HG02678 (cell line): ENCODE data around the gene LIN37.
A peak's percentile ranks its signal among the peaks of the same experiment; 100 is the strongest.
"Not testable (repeated sequence)": the region's sequence is repeated elsewhere in the genome, so short reads cannot be mapped to it uniquely, and the experiment has no call there.

Source experiments
- ATAC-seq: cut with Tn5 transposase; IDR thresholded peaks from one replicate; pipeline ENCODE4 v1.9.1; 2021; ENCODE audit warnings: mild to moderate bottlenecking, moderate library complexity; ENCODE audit not compliant: unreplicated experiment

Gene LIN37

DNA sequence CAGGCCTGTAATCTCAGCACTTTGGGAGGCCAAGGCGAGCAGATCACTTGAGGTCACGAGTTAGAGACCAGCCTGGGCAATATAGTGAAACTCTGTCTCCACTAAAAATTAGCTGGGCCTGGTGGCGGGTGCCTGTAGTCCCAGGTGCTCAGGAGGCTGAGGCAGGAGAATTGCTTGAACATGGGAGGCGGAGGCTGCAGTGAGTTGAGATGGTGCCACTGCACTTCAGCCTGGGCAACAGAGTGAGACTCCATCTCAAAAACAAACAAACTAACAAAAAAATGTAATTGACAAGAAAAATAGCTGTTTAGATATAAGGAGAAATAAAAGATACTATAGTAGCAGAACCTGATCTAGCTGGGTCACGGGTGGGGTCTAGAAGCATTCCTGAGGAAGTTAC, 24.0 kb downstream of the LIN37 start:
- ATAC-seq, result not testable (repeated sequence)

GRCh38 chr19:35773020-35773806, 24.8 kb downstream of the LIN37 start:
- ATAC-seq, result no peak

- ATAC-seq, result no peak
These were observed 26.1 kb downstream of the LIN37 start for GRCh38 chr19:35774274-35775045.

DNA sequence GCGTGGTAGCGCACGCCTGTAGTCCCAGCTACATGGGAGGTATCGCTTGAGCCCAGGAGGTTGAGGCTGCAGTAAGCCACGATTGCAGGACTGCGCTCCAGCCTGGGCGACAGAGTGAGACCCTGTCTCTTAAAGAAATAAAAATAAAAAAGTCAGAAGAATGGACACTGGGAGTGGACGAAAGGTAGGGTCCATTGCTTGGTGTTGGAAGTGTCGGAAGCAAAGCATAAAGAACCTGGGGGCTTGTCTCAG, 26.6 kb downstream of the LIN37 start:
- ATAC-seq, result no peak

- ATAC-seq, result peak; percentile 94
These were observed 27.1 kb downstream of the LIN37 start, which contains the start of gene ARHGAP33 for GRCh38 chr19:35775298-35776101. Gene ARHGAP33 (plus strand): TSS chr19:35775564. CDS start chr19:35775659, 95 bp downstream.

- no peak for ATAC-seq
These were observed 27.9 kb downstream of the LIN37 start for GRCh38 chr19:35776102-35776788.

DNA sequence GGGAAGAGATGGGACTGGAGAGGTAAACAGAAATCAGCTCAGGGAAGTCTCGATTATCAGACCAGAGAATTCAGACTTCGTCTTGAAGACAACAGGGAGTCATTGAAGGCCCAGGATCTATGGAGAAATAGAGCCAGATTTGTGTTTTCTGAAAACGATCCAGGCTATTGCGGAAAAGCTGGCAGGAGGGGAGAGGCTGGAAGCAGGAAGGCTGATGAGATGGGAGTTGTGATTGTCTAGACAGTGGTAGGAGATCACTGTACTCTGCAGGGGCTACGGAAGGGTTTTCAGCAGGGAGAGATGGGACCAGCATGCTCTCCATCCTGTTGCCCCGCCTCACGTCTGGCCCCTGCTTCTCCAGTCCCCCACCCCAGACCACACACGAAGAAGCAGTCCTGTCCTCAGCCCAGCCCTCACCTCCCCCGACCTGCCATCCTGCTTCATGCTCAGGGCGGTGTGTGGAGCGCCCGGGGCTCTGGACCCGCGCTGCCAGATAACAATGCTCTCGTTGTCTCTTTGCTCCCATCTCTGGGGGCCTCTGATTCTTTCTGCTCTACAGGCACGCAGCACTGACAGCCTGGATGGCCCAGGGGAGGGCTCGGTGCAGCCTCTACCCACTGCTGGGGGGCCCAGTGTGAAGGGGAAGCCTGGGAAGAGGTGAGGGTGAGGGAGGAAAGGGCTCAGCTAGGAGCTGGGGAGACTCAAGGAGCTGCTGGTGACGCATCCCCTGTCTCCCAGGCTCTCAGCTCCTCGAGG, 28.9 kb downstream of the LIN37 start:
- ATAC-seq, result no peak

GRCh38 chr19:35777961-35778360, 29.6 kb downstream of the LIN37 start:
- ATAC-seq, result no peak

GRCh38 chr19:35779033-35779432, 30.7 kb downstream of the LIN37 start:
- ATAC-seq, result no peak

DNA sequence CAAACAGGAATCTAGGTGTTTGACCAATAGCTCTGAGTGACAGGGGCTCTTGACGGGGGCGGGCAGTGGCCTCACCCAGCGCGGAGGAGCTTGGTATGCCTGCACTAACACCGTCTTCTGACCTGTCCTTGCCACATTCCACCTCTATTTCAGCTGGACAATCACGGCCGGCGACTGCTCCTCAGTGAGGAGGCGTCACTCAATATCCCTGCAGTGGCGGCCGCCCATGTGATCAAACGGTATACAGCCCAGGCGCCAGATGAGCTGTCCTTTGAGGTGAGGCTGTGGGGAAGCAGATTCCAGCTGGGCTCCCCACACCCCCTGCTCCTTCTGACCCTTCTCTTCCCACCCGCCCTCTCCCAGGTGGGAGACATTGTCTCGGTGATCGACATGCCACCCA, 31.7 kb downstream of the LIN37 start:
- no peak for ATAC-seq

GRCh38 chr19:35780717-35781116, 32.3 kb downstream of the LIN37 start:
- ATAC-seq, result no peak

DNA sequence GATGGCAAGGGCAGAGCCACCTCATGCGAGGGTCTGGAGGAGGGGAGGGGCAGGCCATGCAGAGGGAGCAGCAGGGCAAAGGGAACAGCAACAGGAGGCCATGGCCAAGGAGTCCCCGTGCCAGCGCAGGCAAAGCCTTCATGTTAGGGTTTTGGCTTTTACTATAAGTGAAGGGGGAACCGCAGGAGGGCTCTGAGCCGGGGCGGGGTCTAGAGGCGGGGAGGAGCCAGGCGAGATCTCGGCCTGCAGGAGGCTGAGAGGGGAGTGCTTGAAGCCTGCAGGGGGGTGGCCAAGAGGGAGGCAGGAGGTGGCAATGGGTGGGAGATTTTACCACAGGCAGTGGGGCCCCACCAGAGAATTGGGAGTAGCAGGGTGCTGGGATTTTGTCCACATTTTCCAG, 33.3 kb downstream of the LIN37 start:
- no peak for ATAC-seq

- no peak for ATAC-seq
These were observed 34.2 kb downstream of the LIN37 start for GRCh38 chr19:35782589-35782988.

DNA sequence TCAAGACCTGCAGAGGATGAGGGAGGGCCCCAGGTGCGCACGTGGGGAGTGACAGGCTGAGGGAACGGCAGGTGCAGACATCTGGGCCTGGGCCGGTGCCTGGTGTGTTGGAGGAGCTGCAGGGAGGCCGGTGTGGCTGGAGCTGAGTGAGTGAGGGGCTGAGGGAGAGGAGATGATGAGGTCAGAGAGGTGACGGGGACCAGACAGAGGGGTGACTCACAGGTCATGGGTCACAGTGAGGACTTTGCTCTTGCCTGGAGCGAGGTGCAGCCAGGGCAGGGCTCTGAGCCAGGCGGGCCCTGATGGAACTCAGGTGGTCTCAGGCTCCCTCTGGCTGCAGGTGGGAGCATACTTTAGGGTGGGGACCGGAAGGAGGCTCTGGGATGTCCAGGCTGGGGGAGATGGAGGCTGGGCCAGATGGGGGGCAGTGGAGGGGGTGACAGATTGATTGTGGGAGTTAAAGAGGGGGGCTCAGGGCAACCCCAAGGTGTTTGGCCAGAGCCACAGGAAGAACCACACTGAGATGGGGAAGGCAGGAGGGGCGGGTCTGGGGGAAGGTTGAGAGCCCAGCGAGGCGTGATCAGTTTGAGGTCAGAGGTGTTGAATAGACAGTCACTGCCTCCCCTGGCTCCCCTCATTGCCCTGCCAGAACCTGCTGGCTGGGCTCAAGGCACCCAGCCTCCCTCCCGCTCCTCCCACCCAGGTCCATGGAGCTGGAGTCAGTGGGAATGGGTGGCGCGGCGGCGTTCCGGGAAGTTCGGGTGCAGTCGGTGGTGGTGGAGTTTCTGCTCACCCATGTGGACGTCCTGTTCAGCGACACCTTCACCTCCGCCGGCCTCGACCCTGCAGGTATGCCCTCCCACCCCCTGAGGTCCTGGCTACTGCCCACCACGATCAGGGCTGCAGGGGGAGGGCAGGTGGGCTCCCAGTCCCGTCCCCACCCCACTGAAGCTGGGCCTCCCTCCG, 35.4 kb downstream of the LIN37 start:
- ATAC-seq, result no peak

- ATAC-seq, result no peak
These were observed 36.3 kb downstream of the LIN37 start for GRCh38 chr19:35784503-35785338.

DNA sequence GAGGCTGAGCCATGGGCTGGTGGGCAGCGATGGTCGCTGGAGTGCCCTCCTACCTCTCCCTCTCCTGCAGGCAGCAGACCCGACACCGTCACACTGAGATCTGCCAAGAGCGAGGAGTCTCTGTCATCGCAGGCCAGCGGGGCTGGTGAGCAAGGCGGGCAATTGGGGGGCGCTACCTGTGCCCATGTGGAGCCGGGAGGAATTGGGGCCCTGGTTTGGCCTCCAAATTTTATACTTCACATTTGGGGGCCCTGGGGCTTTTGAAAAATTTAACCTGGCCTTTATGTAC, 36.9 kb downstream of the LIN37 start:
- ATAC-seq, result no peak

DNA sequence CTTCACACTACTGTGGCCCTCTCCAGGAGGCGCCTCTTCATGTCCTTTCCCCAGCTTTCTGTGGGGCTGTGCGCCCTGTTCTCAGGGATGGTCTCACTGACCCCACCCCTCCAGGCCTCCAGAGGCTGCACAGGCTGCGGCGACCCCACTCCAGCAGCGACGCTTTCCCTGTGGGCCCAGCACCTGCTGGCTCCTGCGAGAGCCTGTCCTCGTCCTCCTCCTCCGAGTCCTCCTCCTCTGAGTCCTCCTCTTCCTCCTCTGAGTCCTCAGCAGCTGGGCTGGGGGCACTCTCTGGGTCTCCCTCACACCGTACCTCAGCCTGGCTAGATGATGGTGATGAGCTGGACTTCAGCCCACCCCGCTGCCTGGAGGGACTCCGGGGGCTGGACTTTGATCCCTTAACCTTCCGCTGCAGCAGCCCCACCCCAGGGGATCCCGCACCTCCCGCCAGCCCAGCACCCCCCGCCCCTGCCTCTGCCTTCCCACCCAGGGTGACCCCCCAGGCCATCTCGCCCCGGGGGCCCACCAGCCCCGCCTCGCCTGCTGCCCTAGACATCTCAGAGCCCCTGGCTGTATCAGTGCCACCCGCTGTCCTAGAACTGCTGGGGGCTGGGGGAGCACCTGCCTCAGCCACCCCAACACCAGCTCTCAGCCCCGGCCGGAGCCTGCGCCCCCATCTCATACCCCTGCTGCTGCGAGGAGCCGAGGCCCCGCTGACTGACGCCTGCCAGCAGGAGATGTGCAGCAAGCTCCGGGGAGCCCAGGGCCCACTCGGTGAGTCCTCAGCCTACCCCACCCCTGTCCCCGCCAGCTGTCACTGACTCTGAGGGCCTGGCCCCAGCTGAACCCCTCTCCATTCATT, 38.2 kb downstream of the LIN37 start:
- no peak for ATAC-seq
